Ovary (tissue), 9 donors: ENCODE measurements around the gene FBXW8. TPM values are rescaled to one million over a fixed set of nuclear protein-coding genes. Genes with fewer than 3 reads are reported as not detected.

Experiments used
- DNase-seq, 5 donors: peaks; one replicate each; pipeline ENCODE4 v3.0.0-alpha.2; 2019 to 2020
- H3K27ac ChIP-seq, 2 donors: fragments of 200-600 bp; one replicate each; pipeline versions ENCODE4 v1.5.1 to v1.8.0; 2019 to 2022
- H3K27me3 ChIP-seq: fragments of 200-600 bp; one replicate; pipeline ENCODE4 v1.8.0; 2022
- H3K36me3 ChIP-seq: fragments of 200-600 bp; sonication (generic); one replicate; pipeline ENCODE4 v1.5.1; 2019
- H3K4me1 ChIP-seq: one replicate; pipeline ENCODE4 v1.8.1; 2013; ENCODE audit warnings: mild to moderate bottlenecking, moderate library complexity; ENCODE audit not compliant: insufficient read depth
- H3K4me3 ChIP-seq: fragments of 200-600 bp; sonication (generic); one replicate; pipeline ENCODE4 v1.5.1; 2017
- H3K9me3 ChIP-seq, 2 donors: fragments of 200-600 bp in 1 of 2; sonication (generic) in 1 of 2; one replicate each; pipeline versions ENCODE4 v1.5.1 to v1.8.1; 2013 to 2019; ENCODE audit warnings: mild to moderate bottlenecking in 1 of 2, moderate library complexity in 1 of 2
- CTCF ChIP-seq, 3 donors: fragments of 450-650 bp in 2 of 3; fragments of 200-600 bp in 1 of 3; IDR thresholded peaks; one replicate each; pipeline versions ENCODE4 v1.5.1 to v1.8.0; 2016 to 2022; ENCODE audit warnings: antibody characterized with exemption in 3 of 3, mild to moderate bottlenecking in 1 of 3
- EP300 ChIP-seq: sonication (generic); formaldehyde crosslinking; IDR thresholded peaks from one replicate; pipeline ENCODE4 v1.6.1; 2017; ENCODE audit warnings: antibody characterized with exemption
- POLR2A ChIP-seq: fragments of 450-650 bp; IDR thresholded peaks from one replicate; pipeline ENCODE4 v1.6.1; 2017; ENCODE audit warnings: antibody characterized with exemption, mild to moderate bottlenecking, moderate library complexity
- WGBS, 3 donors: extraction: QIAGEN DNeasy Blood & Tissue Kit in 1 of 3; methylation state at CpG; one replicate each; pipeline versions ENCODE4 v1.1.5 to v1.1.7; 2013 to 2017; 5-methylcytosine and 5-hydroxymethylcytosine counted together
- intact Hi-C, 4 donors: fragments of 100-400 bp; cut with DNase I; formaldehyde crosslinking; loops; one replicate each; pipeline versions ENCODE4 v1.11.0 to v1.15.1; 2022 to 2023
- polyA plus RNA-seq, 2 donors: library from polyadenylated mRNA; stranded (reverse); fragments of 200-250 nt in 1 of 2; fragments of 350-450 nt in 1 of 2; fragmentation: Illumina TruSeq in 1 of 2; extraction: RNeasy Lipid Tissue Mini Kit (QIAGEN cat#74804) in 1 of 2; gene quantifications; one replicate each; pipeline ENCODE4 v1.2.3, GENCODE V29; 2013 to 2014
- total RNA-seq, 7 donors: library from RNA; depleted of rRNA in 2 of 7; stranded (reverse); fragments of >200 nt in 2 of 7; fragmentation: NEBNext Ultra II Directional in 3 of 7; extraction: Animal tissue kit (Norgen Biotek cat#: 25700) in 3 of 7; gene quantifications; one replicate each; pipeline versions ENCODE4 v1.1.0 to v1.2.4, GENCODE V29; 2016 to 2023
- donor health status: DM: no; HTN: no; CAD: no; lungs with moderate emphysema.
- donor health status: DM: no; HTN: no; CAD: no.
- donor health status: Bipolar disorder and iron deficiency.
- donor health status: DM: yes; HTN: yes; CAD: no.
- donor health status: DM: no; HTN: no; CAD: no.
- donor health status: DM: yes; HTN: yes; CAD: no.

The FBXW8 gene
- total and polyA plus RNA-seq, 9 donors, result 7.4 to 23.1 (median 16.6) TPM

- Histone ChIP-seq H3K4me1 (no peaks in the 10 kb centered on the region), H3K27ac (no peak overlapping the region), H3K36me3 (no peaks in the 10 kb centered on the region), H3K27me3 (no peaks in the 10 kb centered on the region), H3K4me3 (no peak overlapping the region), H3K9me3 (no peaks in the 10 kb centered on the region)
- no peak for DNase-seq
- TF ChIP-seq EP300 (no peak), CTCF (IDR thresholded peaks at IDR 0.05) (no peak), POLR2A (no peak)
- intact Hi-C loops, result no loop called here
Measured at GRCh38 chr12:117015811-117016210, 105.1 kb downstream of the FBXW8 start.

GRCh38 chr12:117017807-117018206 lies 107.1 kb downstream of the FBXW8 start:
- Histone ChIP-seq H3K27me3 (no peaks in the 10 kb centered on the region), H3K36me3 (no peaks in the 10 kb centered on the region), H3K9me3 (no peaks in the 10 kb centered on the region), H3K4me1 (no peaks in the 10 kb centered on the region), H3K4me3 (no peak overlapping the region), H3K27ac (no peak overlapping the region)
- intact Hi-C loops, result no loop called here
- WGBS, 3 donors, result 80 to 89% (median 87%) methylated on average over 9 of the region's 9 CpGs
- DNase-seq, result no peak
- no peak for TF ChIP-seq CTCF (IDR thresholded peaks at IDR 0.05)
- TF ChIP-seq POLR2A, result no peak
- TF ChIP-seq EP300, result no peak

- H3K27ac ChIP-seq, result no peak overlapping the region
- no peaks in the 10 kb centered on the region for H3K27me3 ChIP-seq
- intact Hi-C loops, result no loop called here
- no peaks in the 10 kb centered on the region for H3K9me3 ChIP-seq
- H3K4me3 ChIP-seq, result no peak overlapping the region
- H3K4me1 ChIP-seq, result no peaks in the 10 kb centered on the region
- no peaks in the 10 kb centered on the region for H3K36me3 ChIP-seq
- TF ChIP-seq CTCF (IDR thresholded peaks at IDR 0.05), result no peak
- 80 to 91% (median 87%) methylated on average over 14 of the region's 14 CpGs for WGBS, 3 donors
- no peak for DNase-seq
Measured at GRCh38 chr12:117018276-117018675, 107.5 kb downstream of the FBXW8 start.

GRCh38 chr12:117018685-117019084 lies 107.9 kb downstream of the FBXW8 start:
- no peak for TF ChIP-seq EP300
- no peak for TF ChIP-seq POLR2A
- no peak for TF ChIP-seq CTCF (IDR thresholded peaks at IDR 0.05)
- H3K27me3 ChIP-seq, result no peaks in the 10 kb centered on the region
- intact Hi-C loops, result no loop called here
- H3K36me3 ChIP-seq, result no peaks in the 10 kb centered on the region
- H3K4me1 ChIP-seq, result no peaks in the 10 kb centered on the region
- no peak for DNase-seq
- WGBS, 3 donors, result 72 to 78% (median 76%) methylated on average over 3 of the region's 3 CpGs
- H3K4me3 ChIP-seq, result no peak overlapping the region
- no peaks in the 10 kb centered on the region for H3K9me3 ChIP-seq
- no peak overlapping the region for H3K27ac ChIP-seq

GRCh38 chr12:117019866-117020265 lies 109.1 kb downstream of the FBXW8 start:
- Histone ChIP-seq H3K27ac (no peak overlapping the region), H3K9me3 (no peaks in the 10 kb centered on the region), H3K4me1 (no peaks in the 10 kb centered on the region), H3K27me3 (no peaks in the 10 kb centered on the region), H3K36me3 (no peaks in the 10 kb centered on the region), H3K4me3 (no peak overlapping the region)
- TF ChIP-seq CTCF (IDR thresholded peaks at IDR 0.05), result no peak
- no peak for TF ChIP-seq EP300
- no peak for TF ChIP-seq POLR2A
- DNase-seq, result no peak
- intact Hi-C loops, result loop anchor here in 2 of 4 donors (10.0 kb wide), 2 partner anchors 95 to 835 kb away; no protein-coding TSS in a partner anchor
- WGBS, 3 donors, result 94 to 96% (median 95%) methylated on average over 12 of the region's 12 CpGs
